Stomach smooth muscle (tissue), 2 donors: ENCODE results near the gene SEMA6D.
A peak's percentile ranks its signal among the peaks of the same experiment; 100 is the strongest.

Source experiments
- H3K27ac ChIP-seq: one replicate; pipeline ENCODE4 v1.7.0; 2013; ENCODE audit warnings: mild to moderate bottlenecking, low read length, inconsistent platforms
- H3K27me3 ChIP-seq, 2 donors: one replicate each; pipeline ENCODE4 v1.7.0; 2013; ENCODE audit warnings: low read length in 2 of 2; ENCODE audit not compliant: insufficient read depth in 2 of 2, control insufficient read depth in 1 of 2
- H3K36me3 ChIP-seq, 2 donors: one replicate each; pipeline ENCODE4 v1.7.0; 2013; ENCODE audit warnings: low read length in 2 of 2; ENCODE audit not compliant: control insufficient read depth in 2 of 2, insufficient read depth in 2 of 2
- H3K4me1 ChIP-seq: one replicate; pipeline ENCODE4 v1.7.0; 2013; ENCODE audit warnings: low read length; ENCODE audit not compliant: control insufficient read depth, insufficient read depth
- H3K4me3 ChIP-seq, 2 donors: one replicate each; pipeline ENCODE4 v1.7.0; 2013; ENCODE audit warnings: low read length in 2 of 2
- H3K9ac ChIP-seq, 2 donors: one replicate each; pipeline ENCODE4 v1.7.0; 2013; ENCODE audit warnings: low read length in 2 of 2, mild to moderate bottlenecking in 1 of 2
- H3K9me3 ChIP-seq, 2 donors: one replicate each; pipeline ENCODE4 v1.7.0; 2013; ENCODE audit warnings: low read length in 2 of 2; ENCODE audit not compliant: control insufficient read depth in 2 of 2
- donor health status: healthy.
- donor health status: Pancreatic carcinoma.

Gene SEMA6D

GRCh38 chr15:47717036-47717612 is at the start of gene SEMA6D:
Gene SEMA6D, plus strand, starts transcription at chr15:47717505. Its CDS starts 42,294 bp downstream, at chr15:47759799.
- Histone ChIP-seq H3K36me3 (no peaks in the 10 kb centered on the region), H3K4me3 (peak within 1 kb of the TSS; percentile 57 to 91), H3K27ac (peak within 1 kb of the TSS; percentile 55), H3K9me3 (no peaks in the 10 kb centered on the region), H3K27me3 (no peaks in the 10 kb centered on the region), H3K4me1 (peaks cover 16% of the 10 kb centered on the region), H3K9ac (peak within 1 kb of the TSS; percentile 42 to 62)

- no peak overlapping the region for H3K9ac ChIP-seq
- H3K4me3 ChIP-seq = no peak overlapping the region
Observed at GRCh38 chr15:47669221-47669620, 48.1 kb upstream of the SEMA6D start.

GRCh38 chr15:47670365-47670764 is 46.9 kb upstream of the SEMA6D start:
- Histone ChIP-seq H3K4me3 (no peak overlapping the region), H3K9me3 (no peaks in the 10 kb centered on the region), H3K36me3 (no peaks in the 10 kb centered on the region), H3K27ac (no peak overlapping the region), H3K27me3 (no peaks in the 10 kb centered on the region), H3K9ac (no peak overlapping the region), H3K4me1 (no peaks in the 10 kb centered on the region)

More at GRCh38 chr15:47669221-47669620, 48.1 kb upstream of the SEMA6D start:
- no peaks in the 10 kb centered on the region for H3K9me3 ChIP-seq
- no peaks in the 10 kb centered on the region for H3K4me1 ChIP-seq
- no peaks in the 10 kb centered on the region for H3K27me3 ChIP-seq
- no peaks in the 10 kb centered on the region for H3K36me3 ChIP-seq
- H3K27ac ChIP-seq = no peak overlapping the region

- Histone ChIP-seq H3K4me3 (no peak overlapping the region), H3K27ac (no peak overlapping the region), H3K9ac (no peak overlapping the region), H3K36me3 (no peaks in the 10 kb centered on the region), H3K27me3 (no peaks in the 10 kb centered on the region), H3K9me3 (no peaks in the 10 kb centered on the region), H3K4me1 (no peaks in the 10 kb centered on the region)
Observed at GRCh38 chr15:47673232-47673761, 44.0 kb upstream of the SEMA6D start.

GRCh38 chr15:47674586-47675232 is 42.6 kb upstream of the SEMA6D start:
- Histone ChIP-seq H3K9me3 (no peaks in the 10 kb centered on the region), H3K27me3 (no peaks in the 10 kb centered on the region), H3K36me3 (no peaks in the 10 kb centered on the region), H3K27ac (no peak overlapping the region), H3K9ac (no peak overlapping the region), H3K4me3 (no peak overlapping the region), H3K4me1 (no peaks in the 10 kb centered on the region)

GRCh38 chr15:47675735-47676134 is 41.6 kb upstream of the SEMA6D start:
- Histone ChIP-seq H3K4me1 (no peaks in the 10 kb centered on the region), H3K4me3 (no peak overlapping the region), H3K9me3 (no peaks in the 10 kb centered on the region), H3K9ac (no peak overlapping the region), H3K27ac (no peak overlapping the region), H3K36me3 (no peaks in the 10 kb centered on the region), H3K27me3 (no peaks in the 10 kb centered on the region)

- no peak overlapping the region for H3K4me3 ChIP-seq
- H3K27me3 ChIP-seq = no peaks in the 10 kb centered on the region
- no peaks in the 10 kb centered on the region for H3K4me1 ChIP-seq
- no peaks in the 10 kb centered on the region for H3K9me3 ChIP-seq
- no peak overlapping the region for H3K9ac ChIP-seq
- no peak overlapping the region for H3K27ac ChIP-seq
- no peaks in the 10 kb centered on the region for H3K36me3 ChIP-seq
Observed at GRCh38 chr15:47678040-47678439, 39.3 kb upstream of the SEMA6D start.

- H3K27ac ChIP-seq = no peak overlapping the region
Observed at GRCh38 chr15:47682661-47683060, 34.6 kb upstream of the SEMA6D start.

GRCh38 chr15:47685141-47685870 is 32.0 kb upstream of the SEMA6D start:
- H3K27ac ChIP-seq = no peak overlapping the region
- H3K9me3 ChIP-seq = no peaks in the 10 kb centered on the region
- H3K4me1 ChIP-seq = no peaks in the 10 kb centered on the region
- no peak overlapping the region for H3K4me3 ChIP-seq
- no peaks in the 10 kb centered on the region for H3K36me3 ChIP-seq
- H3K9ac ChIP-seq = no peak overlapping the region
- H3K27me3 ChIP-seq = no peaks in the 10 kb centered on the region

More at GRCh38 chr15:47682661-47683060, 34.6 kb upstream of the SEMA6D start:
- Histone ChIP-seq H3K27me3 (no peaks in the 10 kb centered on the region), H3K36me3 (no peaks in the 10 kb centered on the region), H3K4me3 (no peak overlapping the region), H3K9me3 (no peaks in the 10 kb centered on the region), H3K9ac (no peak overlapping the region), H3K4me1 (no peaks in the 10 kb centered on the region)

- Histone ChIP-seq H3K36me3 (no peaks in the 10 kb centered on the region), H3K4me3 (no peak overlapping the region), H3K27ac (no peak overlapping the region), H3K9ac (no peak overlapping the region), H3K27me3 (no peaks in the 10 kb centered on the region), H3K4me1 (no peaks in the 10 kb centered on the region), H3K9me3 (no peaks in the 10 kb centered on the region)
Observed at GRCh38 chr15:47688573-47689086, 28.7 kb upstream of the SEMA6D start.
